Natural killer cell (primary cell): Measurements from ENCODE around the gene KRT3. TPM values are rescaled to one million over a fixed set of nuclear protein-coding genes. Genes with fewer than 3 reads are reported as not detected.

Experiments
- ATAC-seq, 3 donors: fragments of 150-1000 bp in 2 of 3; fragments of 200-7000 bp in 1 of 3; cut with Tn5 transposase; 1 replicate in 1 of 3; 2 replicates in 2 of 3; pipeline ENCODE4 v1.10.0; 2021; ENCODE audit warnings: mild to moderate bottlenecking in 2 of 3, moderate library complexity in 2 of 3
- DNase-seq, 2 donors: peaks; one replicate each; pipeline versions ENCODE4 v3.0.0 to v3.0.0-alpha.2; 2013 to 2021; ENCODE audit warnings: mixed read lengths in 1 of 2
- H3K27ac ChIP-seq: one replicate; pipeline ENCODE4 v1.5.1; 2013; ENCODE audit warnings: mild to moderate bottlenecking, low read length
- H3K27me3 ChIP-seq: one replicate; pipeline ENCODE4 v1.6.1; 2013; ENCODE audit warnings: low read length; ENCODE audit not compliant: control insufficient read depth, insufficient read depth
- H3K36me3 ChIP-seq: one replicate; pipeline ENCODE4 v1.6.1; 2013; ENCODE audit warnings: low read length; ENCODE audit not compliant: control insufficient read depth, insufficient read depth
- H3K4me1 ChIP-seq: one replicate; pipeline ENCODE4 v1.6.1; 2013; ENCODE audit warnings: low read length; ENCODE audit not compliant: control insufficient read depth, insufficient read depth
- H3K4me3 ChIP-seq: one replicate; pipeline ENCODE4 v1.5.1; 2013; ENCODE audit warnings: low read length
- H3K9me3 ChIP-seq: one replicate; pipeline ENCODE4 v1.6.1; 2013; ENCODE audit warnings: low read length; ENCODE audit not compliant: control insufficient read depth, insufficient read depth
- H3K27ac Mint-ChIP-seq, 2 donors: one replicate each; pipeline ENCODE4 v1.8.0; 2022; ENCODE audit warnings: mild to moderate bottlenecking in 2 of 2, mixed read lengths in 2 of 2, moderate library complexity in 1 of 2
- H3K27me3 Mint-ChIP-seq, 2 donors: one replicate each; pipeline ENCODE4 v1.8.0; 2022; ENCODE audit warnings: low read depth in 2 of 2, mixed read lengths in 2 of 2
- H3K36me3 Mint-ChIP-seq: one replicate; pipeline ENCODE4 v1.8.0; 2022; ENCODE audit warnings: mixed read lengths
- H3K4me1 Mint-ChIP-seq, 2 donors: one replicate each; pipeline ENCODE4 v1.8.0; 2022; ENCODE audit warnings: mixed read lengths in 2 of 2
- H3K4me3 Mint-ChIP-seq: one replicate; pipeline ENCODE4 v1.8.0; 2022; ENCODE audit warnings: mild to moderate bottlenecking, moderate library complexity, mixed read lengths
- H3K9me3 Mint-ChIP-seq, 2 donors: one replicate each; pipeline ENCODE4 v1.8.0; 2022; ENCODE audit warnings: mixed read lengths in 2 of 2
- CTCF ChIP-seq: fragments of 200-600 bp; IDR thresholded peaks from one replicate; pipeline ENCODE4 v1.8.0; 2022; ENCODE audit warnings: antibody characterized with exemption
- WGBS: methylation state at CpG from one replicate; pipeline ENCODE4 v1.1.7; 2013; ENCODE audit warnings: missing lambda C conversion rate; ENCODE audit not compliant: insufficient coverage; 5-methylcytosine and 5-hydroxymethylcytosine counted together
- intact Hi-C: fragments of 100-400 bp; cut with micrococcal nuclease; formaldehyde crosslinking; loops from one replicate; pipeline ENCODE4 v1.14.2; 2022
- total RNA-seq, 4 donors: library from RNA; stranded (reverse); fragments of 120-200 nt in 1 of 4; gene quantifications; one replicate each; pipeline versions ENCODE4 v1.2.3 to v1.2.4, GENCODE V29; 2013 to 2022

The KRT3 gene
- total RNA-seq, 3 donors from 2014 or later (not counting 1 experiment from before 2014, with no cell fraction given) = not detected

DNA sequence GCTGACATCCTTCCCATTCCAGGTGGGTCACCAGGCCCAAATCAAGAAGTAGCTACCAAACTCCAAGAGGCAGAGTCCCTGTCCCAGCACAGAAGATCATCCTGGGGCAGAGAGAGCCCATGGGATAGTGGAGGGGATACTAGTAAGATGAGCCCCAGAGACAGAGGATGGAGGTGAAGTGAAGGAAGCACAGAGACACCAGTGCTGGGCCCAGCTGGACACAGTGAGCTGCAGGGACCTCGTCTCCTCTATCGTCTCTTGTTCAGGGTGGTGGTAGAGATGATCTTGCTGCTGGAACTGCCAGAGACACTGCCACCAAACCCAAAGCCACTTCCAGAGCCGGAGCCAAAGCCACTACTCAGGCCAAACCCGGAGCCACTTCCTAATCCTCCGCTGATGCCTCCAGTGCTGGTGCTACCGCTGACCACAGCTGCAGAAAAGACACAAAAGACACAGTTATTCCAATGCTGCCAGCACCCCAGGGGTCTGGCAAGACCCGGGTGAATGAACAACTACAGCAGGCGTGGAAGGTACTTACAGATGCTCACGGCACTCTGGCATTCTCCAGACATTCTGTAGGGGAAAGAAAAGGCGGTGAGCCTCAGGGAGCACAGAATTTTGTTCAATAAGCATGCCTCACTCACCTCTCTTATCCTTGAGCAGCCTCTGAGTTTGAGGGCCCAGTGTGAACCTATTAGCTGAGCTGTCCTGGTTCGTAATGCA lies 11.1 kb upstream of the KRT3 start:
- Mint-ChIP-seq H3K27ac (no peak overlapping the region), H3K27me3 (peaks cover 0 to 5% of the 10 kb centered on the region in 2 donors), H3K9me3 (no peaks in the 10 kb centered on the region), H3K4me1 (no peaks in the 10 kb centered on the region), H3K36me3 (no peaks in the 10 kb centered on the region), H3K4me3 (no peak overlapping the region)
- Histone ChIP-seq H3K27ac (no peak overlapping the region), H3K4me1 (no peaks in the 10 kb centered on the region), H3K36me3 (no peaks in the 10 kb centered on the region), H3K9me3 (no peaks in the 10 kb centered on the region), H3K27me3 (no peaks in the 10 kb centered on the region), H3K4me3 (no peak overlapping the region)
- intact Hi-C loops = no loop called here
- DNase-seq (no peak), ATAC-seq (no peak)
- TF ChIP-seq CTCF = no peak
- 83% methylated on average over 11 of the region's 11 CpGs for WGBS

- Histone ChIP-seq H3K36me3 (no peaks in the 10 kb centered on the region), H3K27me3 (no peaks in the 10 kb centered on the region), H3K9me3 (no peaks in the 10 kb centered on the region), H3K4me3 (no peak overlapping the region), H3K27ac (no peak overlapping the region), H3K4me1 (no peaks in the 10 kb centered on the region)
- DNase-seq = no peak
- Mint-ChIP-seq H3K9me3 (no peaks in the 10 kb centered on the region), H3K4me1 (no peaks in the 10 kb centered on the region), H3K4me3 (no peak overlapping the region), H3K36me3 (no peaks in the 10 kb centered on the region), H3K27me3 (peaks cover 0 to 5% of the 10 kb centered on the region in 2 donors), H3K27ac (no peak overlapping the region)
- TF ChIP-seq CTCF = no peak
- no peak for ATAC-seq
- 96% methylated on average over 3 of the region's 3 CpGs for WGBS
- intact Hi-C loops = no loop called here
Measured at GRCh38 chr12:52806169-52806811, 10.4 kb upstream of the KRT3 start.

GRCh38 chr12:52805739-52806138 lies 9.8 kb upstream of the KRT3 start:
- Histone ChIP-seq H3K9me3 (no peaks in the 10 kb centered on the region), H3K4me3 (no peak overlapping the region), H3K4me1 (no peaks in the 10 kb centered on the region), H3K27ac (no peak overlapping the region), H3K27me3 (no peaks in the 10 kb centered on the region), H3K36me3 (no peaks in the 10 kb centered on the region)
- Mint-ChIP-seq H3K36me3 (no peaks in the 10 kb centered on the region), H3K4me3 (no peak overlapping the region), H3K4me1 (no peaks in the 10 kb centered on the region), H3K9me3 (no peaks in the 10 kb centered on the region), H3K27me3 (peaks cover 0 to 5% of the 10 kb centered on the region in 2 donors), H3K27ac (no peak overlapping the region)
- 95% methylated on average over 3 of the region's 3 CpGs for WGBS
- intact Hi-C loops = no loop called here
- TF ChIP-seq CTCF = no peak
- no peak for ATAC-seq
- DNase-seq = no peak
